Activated T-helper 1 cell treated with anti-CD3 and anti-CD28 coated beads, Interleukin-2, amount 50 U/mL, for 16 hours (primary cell): ENCODE results near the gene RPS6KA2.
"Not testable (repeated sequence)": the region's sequence is repeated elsewhere in the genome, so short reads cannot be mapped to it uniquely, and the experiment has no call there.

Source experiments
- DNase-seq, 2 donors: peaks; one replicate each; pipeline ENCODE4 v3.0.0-alpha.2; 2020; ENCODE audit warnings: low read depth in 1 of 2, low spot score in 1 of 2

RPS6KA2 gene

GRCh38 chr6:166381733-166382499, 245.1 kb downstream of the RPS6KA2 start:
- peak; percentile 35 to 42 for DNase-seq

- DNase-seq = no peak
These were observed 245.7 kb downstream of the RPS6KA2 start for GRCh38 chr6:166381381-166381732.

GRCh38 chr6:166379800-166380199, 247.3 kb downstream of the RPS6KA2 start:
- DNase-seq = no peak

GRCh38 chr6:166379103-166379586, 247.9 kb downstream of the RPS6KA2 start:
- no peak for DNase-seq

GRCh38 chr6:166377721-166378120, 249.3 kb downstream of the RPS6KA2 start:
- DNase-seq = no peak

GRCh38 chr6:166375013-166375412, 252.0 kb downstream of the RPS6KA2 start:
- DNase-seq = no peak

- DNase-seq = no peak
These were observed 256.6 kb downstream of the RPS6KA2 start for GRCh38 chr6:166370489-166370888.

- no peak for DNase-seq
These were observed 257.3 kb downstream of the RPS6KA2 start for GRCh38 chr6:166369782-166370181.

- DNase-seq = no peak
These were observed 260.1 kb downstream of the RPS6KA2 start for GRCh38 chr6:166366921-166367320.

GRCh38 chr6:166365806-166366205, 261.2 kb downstream of the RPS6KA2 start:
- DNase-seq = no peak

GRCh38 chr6:166365221-166365620, 261.8 kb downstream of the RPS6KA2 start:
- DNase-seq = no peak

- DNase-seq = no peak
These were observed 262.6 kb downstream of the RPS6KA2 start for GRCh38 chr6:166364456-166364855.

GRCh38 chr6:166362427-166362826, 264.6 kb downstream of the RPS6KA2 start:
- DNase-seq = not testable (repeated sequence)

GRCh38 chr6:166361077-166361429, 266.0 kb downstream of the RPS6KA2 start:
- no peak for DNase-seq

GRCh38 chr6:166360243-166361076, 266.6 kb downstream of the RPS6KA2 start:
- no peak for DNase-seq
